ENCODE data around the gene BANF1. TPM values are rescaled to one million over a fixed set of nuclear protein-coding genes. Genes with fewer than 3 reads are reported as not detected.

BANF1 gene
- total and polyA plus RNA-seq, 9 donors = 42.1 to 268 (median 207) TPM

GRCh38 chr11:65981972-65982823, 20.1 kb upstream of the BANF1 start:
- TF ChIP-seq EP300 (IDR thresholded peaks at IDR 0.05) (no peak), CTCF (IDR thresholded peaks at IDR 0.05) (no peak), POLR2A (IDR thresholded peaks at IDR 0.05) (no peak)
- Histone ChIP-seq H3K36me3 (no peaks in the 10 kb centered on the region), H3K4me3 (no peak overlapping the region), H3K27ac (no peak overlapping the region), H3K27me3 (no peaks in the 10 kb centered on the region), H3K4me1 (ENCODE audit: insufficient read depth) (no peaks in the 10 kb centered on the region), H3K9me3 (no peaks in the 10 kb centered on the region)
- WGBS, 3 donors = 67 to 71% (median 69%) methylated on average over 15 to 16 of the region's 16 CpGs
- intact Hi-C loops (cut with DNase I) = loop anchor here in 2 of 4 donors (5.0 to 10.0 kb wide), 2 partner anchors 100 to 267 kb away; partner anchors contain the start of gene KAT5 (in 1 of the 2)
- no peak for DNase-seq

GRCh38 chr11:65982824-65983588, 19.3 kb upstream of the BANF1 start:
- TF ChIP-seq EP300 (IDR thresholded peaks at IDR 0.05) (no peak), POLR2A (IDR thresholded peaks at IDR 0.05) (no peak), CTCF (IDR thresholded peaks at IDR 0.05) (no peak)
- no peaks in the 10 kb centered on the region for H3K9me3 ChIP-seq
- intact Hi-C loops (cut with DNase I) = loop anchor here in 2 of 4 donors (5.0 to 10.0 kb wide), 2 partner anchors 101 to 268 kb away; partner anchors contain the start of gene KAT5 (in 1 of the 2)
- no peaks in the 10 kb centered on the region for H3K27me3 ChIP-seq
- H3K36me3 ChIP-seq = no peaks in the 10 kb centered on the region
- DNase-seq = no peak
- WGBS, 3 donors = 54 to 75% (median 55%) methylated on average over 21 to 22 of the region's 22 CpGs
- H3K4me1 ChIP-seq (ENCODE audit: insufficient read depth) = no peaks in the 10 kb centered on the region
- no peak overlapping the region for H3K27ac ChIP-seq
- no peak overlapping the region for H3K4me3 ChIP-seq

- H3K27me3 ChIP-seq = no peaks in the 10 kb centered on the region
- no peaks in the 10 kb centered on the region for H3K36me3 ChIP-seq
- no peaks in the 10 kb centered on the region for H3K4me1 ChIP-seq (ENCODE audit: insufficient read depth)
- TF ChIP-seq EP300 (IDR thresholded peaks at IDR 0.05) (no peak), CTCF (IDR thresholded peaks at IDR 0.05) (no peak), POLR2A (IDR thresholded peaks at IDR 0.05) (no peak)
- DNase-seq = no peak
- H3K9me3 ChIP-seq = no peaks in the 10 kb centered on the region
- 63 to 84% (median 65%) methylated on average over 5 of the region's 5 CpGs for WGBS, 3 donors
- no peak overlapping the region for H3K27ac ChIP-seq
- no peak overlapping the region for H3K4me3 ChIP-seq
- intact Hi-C loops (cut with DNase I) = loop anchor here in 2 of 4 donors (5.0 to 10.0 kb wide), 2 partner anchors 101 to 269 kb away; partner anchors contain the start of gene KAT5 (in 1 of the 2)
Observed at GRCh38 chr11:65983589-65983987, 18.7 kb upstream of the BANF1 start.

GRCh38 chr11:65987336-65987735, 15.0 kb upstream of the BANF1 start:
- H3K27ac ChIP-seq = no peak overlapping the region
- intact Hi-C loops (cut with DNase I) = loop anchor here in 3 of 4 donors (5.0 to 10.0 kb wide), 3 partner anchors 105 to 280 kb away; partner anchors contain the start of gene KAT5 (in 1 of the 3)
- DNase-seq = no peak
- H3K27me3 ChIP-seq = no peaks in the 10 kb centered on the region
- no peaks in the 10 kb centered on the region for H3K9me3 ChIP-seq
- H3K4me3 ChIP-seq = no peak overlapping the region
- no peaks in the 10 kb centered on the region for H3K4me1 ChIP-seq (ENCODE audit: insufficient read depth)
- WGBS, 3 donors = 76 to 81% (median 78%) methylated on average over 9 of the region's 9 CpGs
- H3K36me3 ChIP-seq = no peaks in the 10 kb centered on the region
- TF ChIP-seq CTCF (IDR thresholded peaks at IDR 0.05) (no peak), EP300 (IDR thresholded peaks at IDR 0.05) (no peak), POLR2A (IDR thresholded peaks at IDR 0.05) (no peak)
